A673 (cell line): ENCODE data around the gene STIM1. TPM values are rescaled to one million over a fixed set of nuclear protein-coding genes. Genes with fewer than 3 reads are reported as not detected.

Experiments
- BruUV-seq: library from RNA; stranded (reverse); fragments of 400-500 nt; replicated peaks from 2 replicates; lab custom pipeline; 2021; lab: Mats Ljungman, UMichigan
- CTCF ChIA-PET: fragments of 300-600 bp; sonication (Branson Sonifier 250); formaldehyde crosslinking; loops from one replicate; lab custom pipeline; 2022; ENCODE audit warnings: antibody characterized with exemption; lab: Charles Lee
- POLR2A ChIA-PET: fragments of 300-600 bp; sonication (Branson Sonifier 250); formaldehyde crosslinking; loops from one replicate; lab custom pipeline; 2022; ENCODE audit warnings: antibody characterized with exemption; ENCODE audit not compliant: low non-redundant PET; lab: Charles Lee
- DNase-seq: peaks from one replicate; pipeline ENCODE4 v3.0.0-alpha.2; 2015; ENCODE audit warnings: low spot score
- H3K27ac ChIP-seq: fragments of 200-600 bp; sonication (generic); 2 replicates; pipeline ENCODE4 v1.5.1; 2016; ENCODE audit warnings: mixed run types, low read depth, mild to moderate bottlenecking, mixed read lengths, antibody characterized with exemption, low read length; ENCODE audit not compliant: poor library complexity, severe bottlenecking
- H3K27me3 ChIP-seq: fragments of 200-600 bp; sonication (generic); replicated peaks from 2 replicates; pipeline ENCODE4 v1.6.1; 2017; ENCODE audit warnings: mixed run types, low read depth, mild to moderate bottlenecking, mixed read lengths, antibody characterized with exemption, low read length; ENCODE audit not compliant: insufficient read depth, poor library complexity
- H3K36me3 ChIP-seq: fragments of 200-600 bp; sonication (generic); 2 replicates; pipeline ENCODE4 v1.6.1; 2016; ENCODE audit warnings: mixed run types, mild to moderate bottlenecking, mixed read lengths, antibody characterized with exemption, low read length; ENCODE audit not compliant: insufficient read depth, poor library complexity, severe bottlenecking
- H3K4me1 ChIP-seq: fragments of 200-600 bp; sonication (generic); 2 replicates; pipeline ENCODE4 v1.6.1; 2017; ENCODE audit warnings: mixed run types, mild to moderate bottlenecking, mixed read lengths, antibody characterized with exemption, low read length; ENCODE audit not compliant: insufficient read depth, poor library complexity, severe bottlenecking
- H3K4me3 ChIP-seq: fragments of 200-600 bp; sonication (generic); 2 replicates; pipeline ENCODE4 v1.5.1; 2016; ENCODE audit warnings: low read depth, mixed run types, mild to moderate bottlenecking, mixed read lengths, low read length; ENCODE audit not compliant: poor library complexity, severe bottlenecking
- H3K9me3 ChIP-seq: fragments of 200-600 bp; sonication (generic); 2 replicates; pipeline ENCODE4 v1.6.1; 2016; ENCODE audit warnings: mixed run types, low read depth, mild to moderate bottlenecking, mixed read lengths, antibody characterized with exemption, low read length; ENCODE audit not compliant: poor library complexity, severe bottlenecking
- CTCF ChIP-seq: fragments of 300-800, 200-600 bp; sonication (generic); conservative IDR thresholded peaks from 2 replicates; pipeline ENCODE4 v1.5.1; 2017; ENCODE audit warnings: low read depth, mild to moderate bottlenecking, antibody characterized with exemption, low read length, moderate library complexity, mixed read lengths
- EZH2 ChIP-seq: fragments of 200-600 bp; sonication (generic); IDR thresholded peaks from 2 replicates; pipeline ENCODE4 v1.6.1; 2017; ENCODE audit warnings: borderline replicate concordance, low read depth, mild to moderate bottlenecking, mixed read lengths, antibody characterized with exemption, low read length; ENCODE audit not compliant: poor library complexity, severe bottlenecking
- intact Hi-C: fragments of 100-400 bp; cut with micrococcal nuclease; formaldehyde crosslinking; loops from one replicate; pipeline ENCODE4 v1.10.0; 2022; ENCODE audit not compliant: unreplicated experiment
- total RNA-seq: library from RNA; stranded (reverse); gene quantifications from 2 replicates; pipeline ENCODE4 v1.2.3, GENCODE V29; 2021

The STIM1 gene
- total RNA-seq, 1 experiment from 2014 or later: 14.2 TPM

GRCh38 chr11:3855808-3856491 is 486 bp downstream of the STIM1 start:
- Histone ChIP-seq H3K4me1 (peaks cover 20% of the 10 kb centered on the region), H3K36me3 (no peaks in the 10 kb centered on the region), H3K27ac (peak overlapping the region; percentile 23), H3K9me3 (no peaks in the 10 kb centered on the region), H3K4me3 (peak overlapping the region; percentile 97), H3K27me3 (no peaks in the 10 kb centered on the region)
- no TSS peak for BruUV-seq
- CTCF ChIA-PET: interaction anchor here (0.6 to 2.2 kb wide), 6 partner anchors 9 to 217 kb away, joined by 4 to 31 read pairs (median 10); partner anchors contain the start of gene RHOG
- DNase-seq: no peak
- TF ChIP-seq CTCF: no peak
- TF ChIP-seq EZH2: no peak
- POLR2A ChIA-PET: no interaction called here
- intact Hi-C loops: no loop called here

GRCh38 chr11:3856856-3857553 is 1.5 kb downstream of the STIM1 start:
- H3K27me3 ChIP-seq: no peaks in the 10 kb centered on the region
- POLR2A ChIA-PET: interaction anchor here (0.6 kb wide), 1 partner anchor 38 kb away, joined by 3 read pairs; no protein-coding TSS in a partner anchor
- no peak for DNase-seq
- H3K9me3 ChIP-seq: no peaks in the 10 kb centered on the region
- peaks cover 20% of the 10 kb centered on the region for H3K4me1 ChIP-seq
- TSS peak; percentile 30 for BruUV-seq
- TF ChIP-seq CTCF (no peak), EZH2 (no peak)
- peak overlapping the region; percentile 97 for H3K4me3 ChIP-seq
- no peak overlapping the region for H3K27ac ChIP-seq
- intact Hi-C loops: no loop called here
- CTCF ChIA-PET: interaction anchor here (0.6 kb wide), 1 partner anchor 16 kb away, joined by 4 read pairs; no protein-coding TSS in a partner anchor
- H3K36me3 ChIP-seq: no peaks in the 10 kb centered on the region

GRCh38 chr11:3857628-3858027 is 2.2 kb downstream of the STIM1 start:
- ChIA-PET CTCF (no interaction called here), POLR2A (interaction anchor here (0.6 kb wide), 1 partner anchor 38 kb away, joined by 3 read pairs; no protein-coding TSS in a partner anchor)
- DNase-seq: no peak
- BruUV-seq: no TSS peak
- TF ChIP-seq CTCF (no peak), EZH2 (no peak)
- intact Hi-C loops: no loop called here
- H3K27me3 ChIP-seq: no peaks in the 10 kb centered on the region
- no peaks in the 10 kb centered on the region for H3K9me3 ChIP-seq
- H3K4me3 ChIP-seq: no peak overlapping the region
- H3K27ac ChIP-seq: no peak overlapping the region
- H3K4me1 ChIP-seq: peaks cover 20% of the 10 kb centered on the region
- no peaks in the 10 kb centered on the region for H3K36me3 ChIP-seq
